ENCODE results near the gene RBM20. TPM values are rescaled to one million over a fixed set of nuclear protein-coding genes. Genes with fewer than 3 reads are reported as not detected.

The RBM20 gene
- total RNA-seq, 4 donors from 2014 or later, result 0.54 to 4.3 (median 1.5) TPM

DNA sequence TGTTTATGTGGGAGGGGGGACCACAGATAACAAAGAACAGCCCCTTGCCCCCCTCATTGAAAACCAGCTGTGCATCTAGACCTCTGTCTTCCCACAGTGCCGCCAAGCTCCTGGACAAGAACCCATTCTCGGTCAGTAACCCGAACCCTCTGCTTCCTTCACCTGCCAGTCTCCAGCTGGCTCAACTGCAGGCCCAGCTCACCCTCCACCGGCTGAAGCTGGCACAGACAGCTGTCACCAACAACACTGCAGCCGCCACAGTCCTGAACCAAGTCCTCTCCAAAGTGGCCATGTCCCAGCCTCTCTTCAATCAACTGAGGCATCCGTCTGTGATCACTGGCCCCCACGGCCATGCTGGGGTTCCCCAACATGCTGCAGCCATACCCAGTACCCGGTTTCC is 136.6 kb downstream of the RBM20 start:
- DNase-seq, result peak in 1 of 2 donors; percentile 27
- TF ChIP-seq POLR2A (IDR thresholded peaks at IDR 0.05), result no peak
- TF ChIP-seq, protein P1, sequence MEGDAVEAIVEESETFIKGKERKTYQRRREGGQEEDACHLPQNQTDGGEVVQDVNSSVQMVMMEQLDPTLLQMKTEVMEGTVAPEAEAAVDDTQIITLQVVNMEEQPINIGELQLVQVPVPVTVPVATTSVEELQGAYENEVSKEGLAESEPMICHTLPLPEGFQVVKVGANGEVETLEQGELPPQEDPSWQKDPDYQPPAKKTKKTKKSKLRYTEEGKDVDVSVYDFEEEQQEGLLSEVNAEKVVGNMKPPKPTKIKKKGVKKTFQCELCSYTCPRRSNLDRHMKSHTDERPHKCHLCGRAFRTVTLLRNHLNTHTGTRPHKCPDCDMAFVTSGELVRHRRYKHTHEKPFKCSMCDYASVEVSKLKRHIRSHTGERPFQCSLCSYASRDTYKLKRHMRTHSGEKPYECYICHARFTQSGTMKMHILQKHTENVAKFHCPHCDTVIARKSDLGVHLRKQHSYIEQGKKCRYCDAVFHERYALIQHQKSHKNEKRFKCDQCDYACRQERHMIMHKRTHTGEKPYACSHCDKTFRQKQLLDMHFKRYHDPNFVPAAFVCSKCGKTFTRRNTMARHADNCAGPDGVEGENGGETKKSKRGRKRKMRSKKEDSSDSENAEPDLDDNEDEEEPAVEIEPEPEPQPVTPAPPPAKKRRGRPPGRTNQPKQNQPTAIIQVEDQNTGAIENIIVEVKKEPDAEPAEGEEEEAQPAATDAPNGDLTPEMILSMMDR (IDR thresholded peaks at IDR 0.05), result no peak
- Histone ChIP-seq H3K27ac (no peak overlapping the region), H3K36me3 (no peaks in the 10 kb centered on the region), H3K27me3 (no peaks in the 10 kb centered on the region), H3K4me3 (replicated peaks in 1 of 3) (no peak overlapping the region), H3K9me3 (no peaks in the 10 kb centered on the region), H3K4me1 (peaks cover 13 to 22% of the 10 kb centered on the region in 2 donors)
- 91 to 97% methylated on average over 8 of the region's 8 CpGs for WGBS, 2 donors
- intact Hi-C loops (cut with DNase I), result no loop called here

DNA sequence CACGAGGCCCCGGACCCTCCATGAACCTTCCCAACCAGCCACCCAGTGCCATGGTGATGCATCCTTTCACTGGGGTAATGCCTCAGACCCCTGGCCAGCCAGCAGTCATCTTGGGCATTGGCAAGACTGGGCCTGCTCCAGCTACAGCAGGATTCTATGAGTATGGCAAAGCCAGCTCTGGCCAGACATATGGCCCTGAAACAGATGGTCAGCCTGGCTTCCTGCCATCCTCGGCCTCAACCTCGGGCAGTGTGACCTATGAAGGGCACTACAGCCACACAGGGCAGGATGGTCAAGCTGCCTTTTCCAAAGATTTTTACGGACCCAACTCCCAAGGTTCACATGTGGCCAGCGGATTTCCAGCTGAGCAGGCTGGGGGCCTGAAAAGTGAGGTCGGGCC is 137.0 kb downstream of the RBM20 start:
- H3K27ac ChIP-seq, result no peak overlapping the region
- H3K27me3 ChIP-seq, result no peaks in the 10 kb centered on the region
- H3K36me3 ChIP-seq, result no peaks in the 10 kb centered on the region
- no peaks in the 10 kb centered on the region for H3K9me3 ChIP-seq
- TF ChIP-seq, protein P1 (IDR thresholded peaks at IDR 0.05), result no peak
- TF ChIP-seq POLR2A (IDR thresholded peaks at IDR 0.05), result no peak
- no peak overlapping the region for H3K4me3 ChIP-seq (replicated peaks in 1 of 3)
- no peak for DNase-seq
- H3K4me1 ChIP-seq, result peaks cover 17 to 27% of the 10 kb centered on the region in 2 donors
- 89 to 91% methylated on average over 6 to 7 of the region's 7 CpGs for WGBS, 2 donors
- intact Hi-C loops (cut with DNase I), result no loop called here

DNA sequence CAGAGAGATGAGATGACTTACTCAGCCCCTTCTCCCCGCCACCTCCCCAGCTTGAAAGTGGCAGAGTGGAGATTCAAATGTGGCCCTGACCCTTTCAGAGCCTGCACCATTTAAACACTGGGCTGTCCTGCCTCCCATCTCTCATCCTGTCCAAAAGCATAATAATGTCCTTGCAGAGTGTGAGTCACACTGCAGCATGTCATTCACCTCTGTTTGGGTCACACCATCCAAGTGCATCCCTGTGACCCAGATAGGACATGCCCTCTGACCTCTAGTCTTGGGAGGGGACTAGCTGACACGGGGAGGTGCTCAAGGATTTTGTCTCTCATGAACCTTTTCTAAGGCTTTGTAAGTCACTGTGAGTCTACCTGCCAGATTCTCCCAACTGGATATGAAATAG is 138.5 kb downstream of the RBM20 start:
- Histone ChIP-seq H3K4me3 (replicated peaks in 1 of 3) (no peak overlapping the region), H3K27ac (no peak overlapping the region), H3K27me3 (no peaks in the 10 kb centered on the region), H3K4me1 (peaks cover 25 to 38% of the 10 kb centered on the region in 2 donors), H3K9me3 (no peaks in the 10 kb centered on the region), H3K36me3 (no peaks in the 10 kb centered on the region)
- intact Hi-C loops (cut with DNase I), result no loop called here
- TF ChIP-seq, protein P1 (IDR thresholded peaks at IDR 0.05), result no peak
- no peak for TF ChIP-seq POLR2A (IDR thresholded peaks at IDR 0.05)
- WGBS, 2 donors, result 91 to 92% methylated on average over 2 of the region's 2 CpGs
- DNase-seq, result no peak

DNA sequence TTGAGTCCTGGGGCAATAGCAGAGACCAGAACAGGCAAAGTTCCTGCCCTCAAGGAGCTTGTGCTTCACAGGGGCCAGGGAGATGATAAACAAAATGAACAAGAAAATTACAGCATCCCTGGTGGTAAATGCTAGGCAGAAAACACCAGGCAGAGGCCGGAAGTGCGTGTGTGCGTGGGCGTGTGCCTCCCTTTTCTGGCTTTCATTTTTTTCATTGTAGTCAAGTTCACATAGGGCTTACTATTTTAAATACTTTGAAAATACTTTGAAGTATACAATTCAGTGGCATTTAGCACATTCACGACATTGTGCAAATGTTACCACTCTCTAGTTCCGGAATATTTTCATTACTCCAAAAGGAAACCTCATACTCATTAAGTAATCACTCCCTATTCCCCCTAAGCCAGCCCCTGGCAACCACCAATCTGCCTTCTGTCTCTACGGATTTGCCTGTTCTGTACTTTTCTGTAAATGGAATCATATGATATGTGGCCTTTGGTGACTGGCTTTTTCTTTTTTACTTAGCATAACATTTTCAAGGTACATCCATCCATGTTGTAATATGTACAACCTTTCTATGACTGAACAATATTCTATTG is 139.5 kb downstream of the RBM20 start:
- Histone ChIP-seq H3K9me3 (no peaks in the 10 kb centered on the region), H3K27me3 (no peaks in the 10 kb centered on the region), H3K4me1 (peaks cover 25 to 38% of the 10 kb centered on the region in 2 donors), H3K36me3 (no peaks in the 10 kb centered on the region), H3K27ac (peak overlapping the region; percentile 82 to 96 (median 85)), H3K4me3 (replicated peaks in 1 of 3) (no peak overlapping the region)
- no peak for DNase-seq
- WGBS, 2 donors, result 71% methylated on average over 7 of the region's 7 CpGs
- intact Hi-C loops (cut with DNase I), result no loop called here
- TF ChIP-seq, protein P1 (IDR thresholded peaks at IDR 0.05), result no peak
- no peak for TF ChIP-seq POLR2A (IDR thresholded peaks at IDR 0.05)

DNA sequence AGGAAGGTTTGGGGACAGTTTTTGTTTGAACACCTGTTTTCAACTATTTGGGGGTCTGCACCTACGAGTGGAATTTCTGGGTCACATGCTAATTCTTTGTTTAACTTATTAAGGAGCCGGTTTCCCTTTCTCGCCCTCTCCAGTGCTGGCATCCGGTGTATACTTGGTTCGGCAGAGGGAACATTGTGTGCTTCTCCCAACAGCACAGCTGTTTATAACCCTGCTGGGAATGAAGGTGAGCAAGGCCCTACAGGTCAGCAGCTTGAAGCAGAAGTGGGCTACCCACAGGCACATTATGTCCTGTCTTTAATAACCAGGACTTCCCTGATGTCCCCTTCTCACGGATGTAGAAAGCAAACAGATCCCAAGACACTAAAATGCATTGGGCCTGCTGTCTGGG is 140.1 kb downstream of the RBM20 start:
- peaks cover 25 to 38% of the 10 kb centered on the region in 2 donors for H3K4me1 ChIP-seq

More for the DNA sequence above, 140.1 kb downstream of the RBM20 start:
- no peak overlapping the region for H3K4me3 ChIP-seq (replicated peaks in 1 of 3)
- H3K36me3 ChIP-seq, result no peaks in the 10 kb centered on the region
- H3K9me3 ChIP-seq, result no peaks in the 10 kb centered on the region
- H3K27ac ChIP-seq, result peak overlapping the region; percentile 82 to 96 (median 85)
- no peaks in the 10 kb centered on the region for H3K27me3 ChIP-seq
- WGBS, 2 donors, result 39 to 54% methylated on average over 6 of the region's 6 CpGs
- intact Hi-C loops (cut with DNase I), result no loop called here
- TF ChIP-seq, protein P1 (IDR thresholded peaks at IDR 0.05), result no peak
- peak in 1 of 2 donors; percentile 49 for TF ChIP-seq POLR2A (IDR thresholded peaks at IDR 0.05)
- peak; percentile 90 for DNase-seq

Measured in thyroid gland (tissue), 4 donors.